GM21381 (cell line): ENCODE measurements around the gene TMEM232.
"Not testable (repeated sequence)": the region's sequence is repeated elsewhere in the genome, so short reads cannot be mapped to it uniquely, and the experiment has no call there.

ENCODE experiments used
- ATAC-seq: cut with Tn5 transposase; IDR thresholded peaks from one replicate; pipeline ENCODE4 v1.9.1; 2021; ENCODE audit warnings: mild to moderate bottlenecking, moderate library complexity; ENCODE audit not compliant: unreplicated experiment

Gene TMEM232

GRCh38 chr5:110536120-110537115, 190.1 kb downstream of the TMEM232 start:
- no peak for ATAC-seq

GRCh38 chr5:110535146-110535545, 191.3 kb downstream of the TMEM232 start:
- ATAC-seq: not testable (repeated sequence)

- no peak for ATAC-seq
Measured at GRCh38 chr5:110525762-110526161, 200.7 kb downstream of the TMEM232 start.

- no peak for ATAC-seq
Measured at GRCh38 chr5:110517396-110517795, 209.1 kb downstream of the TMEM232 start.

GRCh38 chr5:110514030-110514429, 212.4 kb downstream of the TMEM232 start:
- no peak for ATAC-seq

DNA sequence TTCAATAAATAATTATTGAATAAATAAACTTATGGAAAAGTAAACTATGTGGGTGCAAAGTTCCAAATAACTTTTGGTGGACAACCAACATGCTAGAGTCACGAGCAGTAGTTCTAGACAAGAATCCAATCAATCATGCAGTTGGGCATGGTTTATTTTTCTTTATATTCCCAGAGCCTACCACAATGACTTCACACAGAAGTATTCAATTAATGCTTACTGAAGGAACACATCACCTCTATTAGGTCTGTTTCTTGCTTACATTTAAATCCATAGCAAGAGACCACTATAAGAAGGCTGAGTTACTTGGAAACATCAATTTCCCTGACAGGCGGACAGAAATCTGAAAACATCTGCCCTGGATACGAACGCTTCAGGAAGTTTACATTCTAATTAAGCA, 214.2 kb downstream of the TMEM232 start:
- no peak for ATAC-seq

GRCh38 chr5:110510146-110510545, 216.3 kb downstream of the TMEM232 start:
- no peak for ATAC-seq

- ATAC-seq: no peak
Measured at GRCh38 chr5:110507972-110508371, 218.5 kb downstream of the TMEM232 start.

DNA sequence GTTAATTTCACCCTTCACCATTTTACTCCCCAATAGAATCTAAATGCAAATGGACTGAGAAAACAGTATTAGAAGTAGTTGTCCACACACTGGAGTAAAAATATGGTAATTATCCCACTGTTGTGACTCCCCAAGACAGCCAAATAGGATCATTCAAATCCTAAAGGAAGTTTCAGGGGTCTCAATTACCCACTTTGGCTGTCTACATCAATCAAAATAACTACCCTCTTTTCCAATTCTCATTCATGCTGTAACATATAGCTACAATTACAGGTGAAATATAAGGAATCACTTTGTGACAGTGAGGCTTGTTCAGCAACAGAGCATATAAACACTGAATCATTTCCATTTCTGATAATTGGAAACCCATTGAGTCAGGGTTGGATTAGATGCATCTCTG, 220.1 kb downstream of the TMEM232 start:
- no peak for ATAC-seq

DNA sequence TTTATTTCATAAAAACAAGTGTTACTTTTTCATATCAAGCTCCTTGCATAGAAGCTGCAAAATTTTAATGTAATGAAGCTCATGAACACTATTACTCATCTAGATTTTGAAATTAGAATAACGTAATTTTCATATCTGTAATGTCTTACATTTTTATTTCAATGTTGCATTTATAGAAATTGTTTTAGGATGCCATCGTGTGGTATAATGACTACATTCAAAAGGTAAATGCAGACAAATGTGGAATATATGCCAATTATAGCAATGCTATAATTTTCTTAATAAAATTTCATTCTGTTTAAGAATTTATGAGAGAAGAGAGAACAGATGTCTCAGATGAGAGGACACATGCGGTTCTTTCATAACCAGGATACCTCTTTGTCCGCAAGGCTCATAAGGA, 230.2 kb downstream of the TMEM232 start:
- ATAC-seq: no peak

- ATAC-seq: no peak
Measured at GRCh38 chr5:110492446-110492845, 234.0 kb downstream of the TMEM232 start.

DNA sequence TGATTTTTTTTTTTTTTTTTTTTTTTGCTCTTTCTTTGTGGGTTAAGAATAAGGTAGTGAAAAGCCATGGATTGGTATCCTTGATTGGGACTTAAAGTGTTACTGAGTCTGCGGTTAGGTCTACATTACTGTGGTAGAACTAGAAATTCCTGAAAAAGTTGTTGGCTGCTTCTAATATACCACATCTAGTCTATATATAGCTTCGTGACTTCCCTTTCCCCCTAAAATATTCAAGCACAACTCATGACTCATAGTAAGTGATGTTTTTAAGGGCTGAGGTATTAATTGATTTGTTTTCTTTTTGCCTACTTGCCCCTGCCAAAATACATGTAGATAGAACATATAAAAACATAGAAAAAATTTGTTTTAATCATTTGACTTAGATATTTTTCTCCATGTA, 247.6 kb downstream of the TMEM232 start:
- no peak for ATAC-seq

DNA sequence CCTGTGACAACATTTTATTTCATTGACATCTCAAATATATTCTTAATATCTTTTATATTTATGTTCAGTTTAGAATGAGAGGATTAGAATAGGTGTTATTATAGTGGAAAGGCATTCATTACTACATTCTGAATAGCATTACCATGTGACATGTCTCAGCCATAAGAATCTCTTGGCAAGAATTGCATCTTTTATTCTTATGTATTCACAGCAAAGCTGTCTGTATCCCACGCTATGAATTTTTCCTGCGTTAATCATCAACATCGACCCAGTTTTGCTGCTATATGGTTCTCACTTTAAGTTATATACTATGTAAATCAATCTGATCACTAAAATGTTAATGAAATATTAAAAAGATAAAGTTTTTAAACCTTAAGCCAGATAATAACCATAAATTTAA, 248.6 kb downstream of the TMEM232 start:
- ATAC-seq: no peak

DNA sequence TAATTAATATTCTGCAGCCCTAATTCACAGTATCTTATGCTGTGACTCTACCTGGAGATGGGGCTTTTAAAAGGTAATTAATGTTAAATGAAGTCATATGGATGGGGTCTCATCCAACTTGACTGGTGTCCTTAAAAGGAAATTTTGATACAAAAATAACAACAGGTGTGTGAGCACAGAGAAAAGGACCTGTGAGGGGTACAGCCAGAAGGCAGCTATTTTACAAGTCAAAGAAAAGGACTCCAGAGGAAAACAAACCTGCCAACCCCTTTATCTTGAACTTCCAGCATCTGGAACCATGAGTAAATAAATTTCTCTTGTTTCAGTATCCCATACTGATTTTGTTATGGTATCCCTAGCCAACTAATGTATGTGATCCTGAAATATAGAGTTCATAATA, 250.3 kb downstream of the TMEM232 start:
- no peak for ATAC-seq

DNA sequence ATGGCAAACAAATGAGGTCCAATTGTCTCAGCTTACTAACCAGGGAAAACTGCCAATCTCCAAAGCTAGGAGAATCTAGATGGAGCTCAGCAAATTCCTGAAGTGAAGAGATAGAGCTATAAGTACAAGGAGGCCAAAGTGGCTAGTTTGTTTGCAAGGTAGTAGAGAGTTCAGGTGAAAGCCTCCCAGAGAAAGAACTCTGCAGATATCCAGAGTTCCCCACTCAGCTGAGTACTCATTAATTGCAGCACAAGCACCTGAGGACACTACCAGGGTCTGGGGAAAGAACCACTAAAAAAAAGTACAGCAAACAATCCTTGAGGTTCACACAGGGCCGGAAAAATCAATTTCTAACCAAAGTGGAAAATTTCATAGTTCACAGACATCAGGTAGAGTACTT, 250.9 kb downstream of the TMEM232 start:
- ATAC-seq: no peak

GRCh38 chr5:110469486-110469885, 257.0 kb downstream of the TMEM232 start:
- ATAC-seq: no peak

- no peak for ATAC-seq
Measured at GRCh38 chr5:110463106-110463505, 263.4 kb downstream of the TMEM232 start.

DNA sequence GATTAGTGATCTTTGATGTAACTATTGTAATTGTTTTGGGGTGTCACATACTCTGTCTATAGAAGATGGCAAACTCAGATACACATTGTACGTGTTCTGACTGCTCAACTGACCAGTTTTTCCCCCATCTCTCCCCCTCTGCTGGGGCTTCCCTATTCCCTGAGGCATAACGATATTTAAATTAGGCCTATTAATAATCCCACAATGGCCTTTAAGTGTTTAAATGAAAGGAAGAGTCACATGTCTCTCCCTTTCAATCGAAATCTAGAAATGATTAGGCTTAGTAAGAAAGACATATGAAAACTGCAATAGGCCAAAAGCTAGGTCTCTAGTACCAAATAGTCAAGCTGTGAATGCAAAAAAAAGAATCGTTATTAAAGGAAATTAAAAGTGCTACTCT, 265.6 kb downstream of the TMEM232 start:
- ATAC-seq: no peak

- ATAC-seq: no peak
Measured at GRCh38 chr5:110458313-110458712, 268.2 kb downstream of the TMEM232 start.

- ATAC-seq: no peak
Measured at GRCh38 chr5:110442856-110443255, 283.6 kb downstream of the TMEM232 start.

DNA sequence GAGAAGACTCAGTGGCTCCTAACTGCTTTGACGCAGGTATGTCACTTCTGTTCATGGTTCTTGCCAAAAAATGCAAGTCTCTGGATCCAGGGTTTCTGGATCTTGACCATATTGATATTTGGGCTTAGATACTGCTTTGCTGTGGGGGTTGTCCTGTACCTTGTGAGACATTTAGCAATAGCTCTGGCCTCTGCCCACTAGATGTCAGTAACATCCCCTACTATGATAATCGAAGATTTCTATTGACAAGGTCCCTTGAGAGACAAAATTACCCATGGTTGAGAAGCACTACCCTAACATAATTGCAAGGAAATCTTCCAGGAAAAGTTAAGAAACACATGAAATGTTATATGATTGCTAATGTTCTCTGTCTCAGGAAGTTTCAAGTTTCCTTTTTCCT, 285.4 kb downstream of the TMEM232 start:
- ATAC-seq: no peak

DNA sequence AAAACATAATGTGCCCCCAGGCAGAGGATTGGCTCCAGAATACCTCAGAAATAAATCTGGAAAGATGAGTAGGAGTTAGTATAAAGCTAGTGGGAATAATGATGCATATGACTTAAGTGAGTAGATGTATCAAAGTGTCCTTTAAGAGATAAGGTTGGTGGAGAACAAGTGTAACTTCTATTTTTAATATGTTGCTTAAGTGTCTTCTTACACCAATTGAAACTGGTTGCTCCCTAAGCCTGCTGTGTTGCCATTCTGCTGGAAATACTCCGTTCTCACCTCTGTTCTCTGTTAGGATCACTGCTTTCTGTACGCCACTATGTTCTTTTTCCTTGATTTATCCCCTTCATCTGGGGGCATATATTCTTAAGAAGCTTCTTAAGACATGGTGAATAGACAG, 286.4 kb downstream of the TMEM232 start:
- no peak for ATAC-seq

GRCh38 chr5:110439296-110439695, 287.2 kb downstream of the TMEM232 start:
- ATAC-seq: no peak
